ENCODE results near the gene XRCC1.
"Not testable (repeated sequence)": the region's sequence is repeated elsewhere in the genome, so short reads cannot be mapped to it uniquely, and the experiment has no call there.

XRCC1 gene

DNA sequence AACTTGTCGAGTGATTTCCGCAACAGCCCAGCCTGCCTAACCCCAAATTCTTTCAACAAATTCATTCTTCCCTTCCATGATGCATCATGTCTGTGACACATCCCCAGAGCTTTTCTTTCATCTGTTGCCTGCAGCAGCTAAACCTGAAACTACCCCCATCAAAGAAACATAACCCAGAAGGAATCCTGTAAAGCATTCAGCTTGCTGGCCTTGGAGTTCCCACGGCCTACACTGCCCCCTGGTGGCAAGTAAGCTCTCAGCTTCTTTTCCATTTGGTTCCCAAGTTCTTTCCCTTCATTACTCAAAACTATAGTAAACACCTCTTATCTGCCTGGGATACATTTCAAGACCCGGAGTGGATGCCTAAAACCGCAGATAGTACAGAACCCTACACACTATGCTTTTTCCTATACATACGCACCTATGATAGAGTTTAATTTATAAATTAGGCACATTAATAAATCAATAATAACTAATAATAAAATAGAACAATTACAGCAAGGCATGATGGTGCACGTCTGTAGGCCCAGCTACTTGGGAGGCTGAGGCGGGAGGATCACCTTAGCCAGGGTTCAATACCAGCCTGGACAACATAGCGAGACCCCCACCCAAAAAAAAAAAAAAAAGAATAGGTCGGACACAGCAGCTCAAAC is 55.8 kb downstream of the XRCC1 start:
- peak; percentile 76 for DNase-seq (ENCODE audit: low read depth)

GRCh38 chr19:43518051-43518450 is 57.3 kb downstream of the XRCC1 start:
- no peak for DNase-seq (ENCODE audit: low read depth)

GRCh38 chr19:43512399-43512798 is 62.9 kb downstream of the XRCC1 start:
- DNase-seq (ENCODE audit: low read depth) = not testable (repeated sequence)

DNA sequence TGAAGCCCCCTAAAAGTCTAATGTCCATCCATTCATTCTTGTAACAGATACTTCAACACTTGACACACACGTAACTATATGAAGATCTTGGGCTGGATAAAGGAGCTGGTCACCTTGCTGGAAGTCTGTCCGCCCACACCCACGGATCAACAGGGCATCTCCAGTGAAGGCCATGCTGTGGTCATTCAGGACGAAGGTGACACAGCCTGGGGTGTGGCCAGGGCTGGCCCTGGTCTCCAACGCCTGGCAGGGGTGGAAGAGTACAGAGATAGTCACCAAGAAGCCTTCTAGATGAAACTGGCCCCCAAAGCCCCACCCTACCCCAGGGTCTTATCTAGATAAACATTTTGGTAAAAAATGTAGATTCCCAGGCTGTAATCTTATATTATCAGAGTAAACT is 64.0 kb downstream of the XRCC1 start:
- DNase-seq (ENCODE audit: low read depth) = no peak

- DNase-seq (ENCODE audit: low read depth) = no peak
Measured at GRCh38 chr19:43510713-43511112, 64.6 kb downstream of the XRCC1 start.

GRCh38 chr19:43507880-43508279 is 67.4 kb downstream of the XRCC1 start:
- DNase-seq (ENCODE audit: low read depth) = no peak

DNA sequence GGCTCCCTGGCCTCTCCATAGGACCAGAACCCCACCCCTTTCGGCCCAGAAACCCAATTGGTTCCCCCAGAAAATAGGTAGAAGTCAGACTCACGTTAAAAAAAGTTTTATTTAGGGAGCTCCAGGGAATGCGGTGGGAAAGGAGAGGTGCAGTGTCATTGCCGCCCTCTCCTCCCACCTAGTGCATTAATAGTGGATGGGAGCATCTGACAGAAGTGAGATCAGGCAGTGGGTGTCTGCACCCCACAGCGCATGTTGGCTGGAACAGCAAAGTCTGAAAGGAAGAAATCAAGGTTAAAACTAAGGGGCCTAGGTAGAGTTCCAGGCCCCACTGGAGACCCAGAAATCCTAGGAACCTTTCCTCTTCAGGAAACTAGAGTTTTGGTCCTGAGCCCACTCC is 68.7 kb downstream of the XRCC1 start:
- DNase-seq (ENCODE audit: low read depth) = no peak

- DNase-seq (ENCODE audit: low read depth) = no peak
Measured at GRCh38 chr19:43505941-43506340, 69.4 kb downstream of the XRCC1 start.

DNA sequence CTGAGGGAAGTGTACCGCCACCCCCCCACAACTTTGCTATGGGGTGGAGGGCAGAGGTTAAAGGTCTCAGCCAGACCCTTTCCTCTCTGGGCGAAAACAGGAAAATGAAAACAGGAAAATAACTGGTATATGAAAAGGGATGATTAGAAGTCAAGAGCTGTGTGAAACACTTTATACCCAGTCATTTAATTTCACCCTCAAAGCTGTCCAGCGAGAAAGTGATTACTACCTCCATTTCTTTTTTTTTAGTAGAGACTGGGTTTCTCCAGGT is 70.2 kb downstream of the XRCC1 start:
- DNase-seq (ENCODE audit: low read depth) = no peak

DNA sequence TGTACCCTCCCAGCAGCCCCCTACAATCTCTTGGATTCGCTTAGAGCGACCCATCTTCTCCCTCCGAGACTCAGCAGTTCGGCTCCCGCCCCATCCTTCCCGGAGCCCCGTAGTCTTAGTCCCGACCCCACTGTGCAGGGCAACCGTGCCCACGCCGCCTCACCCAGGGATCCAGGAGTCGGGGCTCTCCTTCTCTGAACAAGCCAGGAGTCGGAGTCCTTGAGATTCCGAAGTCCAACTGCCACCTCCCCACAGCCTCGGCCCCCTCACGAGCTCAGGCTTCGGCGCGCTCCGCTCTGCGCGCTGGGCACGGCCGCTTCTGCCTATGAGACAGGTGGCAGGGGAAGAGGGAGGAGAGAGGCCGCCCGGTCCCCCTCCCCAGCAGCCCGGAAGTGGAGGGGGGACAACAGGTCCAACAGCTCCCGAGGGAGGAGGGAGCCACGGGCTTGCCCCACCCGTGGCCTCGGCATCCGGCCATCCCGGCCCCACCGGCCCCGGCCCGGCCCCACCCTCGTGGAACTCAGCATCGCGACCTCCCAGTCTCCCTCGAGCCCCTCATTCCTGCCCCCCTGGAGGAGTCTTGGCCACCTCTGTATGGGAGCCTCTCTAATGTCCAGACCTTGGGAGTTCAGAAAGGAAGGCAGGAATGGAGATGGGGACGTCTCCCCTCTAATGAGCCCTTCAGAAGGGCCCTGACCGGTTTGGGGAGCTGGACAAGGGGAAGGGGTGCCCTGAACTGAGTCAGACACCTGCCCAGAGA is 70.7 kb downstream of the XRCC1 start, which contains the start of gene PHLDB3:
Gene PHLDB3, minus strand, starts transcription at position 321 of the 760 bp plus-strand sequence. CDS start 628 bp downstream, outside the sequence.
- peak; percentile 42 for DNase-seq (ENCODE audit: low read depth)

DNA sequence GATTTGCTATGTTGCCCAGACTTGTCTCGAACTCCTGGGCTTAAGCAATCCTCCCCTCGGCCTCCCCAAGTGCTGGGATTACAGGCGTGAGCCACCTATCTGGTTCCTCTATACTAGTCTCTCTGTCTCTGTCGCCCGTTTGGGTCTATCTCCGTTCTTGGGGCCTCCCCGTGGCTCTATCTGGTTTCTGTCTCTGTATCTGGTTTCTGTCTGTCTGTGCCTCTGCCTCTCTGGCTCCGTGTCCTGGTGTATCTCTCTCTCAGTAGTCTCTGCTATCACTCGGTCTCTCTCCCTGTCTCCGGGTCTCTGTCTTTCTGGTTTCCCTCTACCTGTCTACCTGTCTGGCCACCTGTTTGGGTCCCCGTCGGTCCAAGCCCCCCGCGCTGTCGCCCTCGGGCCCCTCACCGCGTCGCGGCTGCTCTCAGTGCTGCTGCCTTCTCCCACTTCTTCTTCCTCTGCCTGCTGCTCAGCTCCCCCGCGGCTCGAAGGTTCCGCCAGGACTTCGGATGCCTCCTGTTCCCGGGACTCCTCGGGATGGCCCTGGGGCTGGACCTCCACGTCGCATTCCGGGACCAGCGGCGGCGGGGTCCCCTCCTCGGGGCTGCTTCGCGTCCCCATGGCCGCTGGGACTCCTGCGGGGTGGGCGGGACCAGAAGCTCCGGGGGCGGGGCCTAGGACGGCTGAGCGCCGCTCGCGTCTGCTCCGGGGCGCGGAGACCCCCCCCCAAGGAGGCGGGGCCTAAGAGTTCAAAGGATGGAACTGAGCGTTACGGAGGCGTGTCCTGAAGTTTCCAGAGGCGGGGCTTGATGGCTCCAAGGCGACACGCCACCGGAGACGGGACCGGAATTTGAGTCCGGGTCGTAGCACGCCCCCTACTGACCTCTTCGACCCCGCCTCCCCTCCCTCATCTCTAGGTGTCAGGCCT is 71.6 kb downstream of the XRCC1 start:
- peak; percentile 100 for DNase-seq (ENCODE audit: low read depth)

DNA sequence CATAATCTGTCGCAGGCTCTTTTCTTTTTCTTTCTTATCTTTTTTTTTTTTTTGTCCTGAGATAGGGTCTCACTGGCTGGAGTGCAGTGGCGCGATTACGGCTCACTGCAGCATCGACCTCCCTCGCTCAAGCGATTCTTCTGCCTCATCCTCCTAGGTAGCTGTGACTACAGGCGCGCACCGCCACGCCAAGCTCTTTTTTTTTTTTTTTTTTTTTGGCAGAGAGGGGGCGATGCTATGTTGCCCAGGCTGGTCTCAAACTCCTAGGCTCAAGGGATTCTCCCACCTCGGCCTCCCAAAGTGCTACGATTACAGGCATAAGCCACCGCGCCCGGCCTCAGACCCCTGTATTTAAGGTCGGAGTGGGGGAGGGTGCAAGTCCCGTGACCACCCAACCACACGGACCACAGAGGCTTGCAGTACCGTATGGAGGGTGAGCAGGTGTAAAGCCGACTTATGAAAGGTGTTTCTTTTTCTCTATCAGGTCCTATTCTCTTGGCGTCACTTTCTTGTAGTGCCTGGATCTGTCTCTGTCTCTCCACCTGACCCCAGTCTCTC is 72.8 kb downstream of the XRCC1 start:
- no peak for DNase-seq (ENCODE audit: low read depth)

DNA sequence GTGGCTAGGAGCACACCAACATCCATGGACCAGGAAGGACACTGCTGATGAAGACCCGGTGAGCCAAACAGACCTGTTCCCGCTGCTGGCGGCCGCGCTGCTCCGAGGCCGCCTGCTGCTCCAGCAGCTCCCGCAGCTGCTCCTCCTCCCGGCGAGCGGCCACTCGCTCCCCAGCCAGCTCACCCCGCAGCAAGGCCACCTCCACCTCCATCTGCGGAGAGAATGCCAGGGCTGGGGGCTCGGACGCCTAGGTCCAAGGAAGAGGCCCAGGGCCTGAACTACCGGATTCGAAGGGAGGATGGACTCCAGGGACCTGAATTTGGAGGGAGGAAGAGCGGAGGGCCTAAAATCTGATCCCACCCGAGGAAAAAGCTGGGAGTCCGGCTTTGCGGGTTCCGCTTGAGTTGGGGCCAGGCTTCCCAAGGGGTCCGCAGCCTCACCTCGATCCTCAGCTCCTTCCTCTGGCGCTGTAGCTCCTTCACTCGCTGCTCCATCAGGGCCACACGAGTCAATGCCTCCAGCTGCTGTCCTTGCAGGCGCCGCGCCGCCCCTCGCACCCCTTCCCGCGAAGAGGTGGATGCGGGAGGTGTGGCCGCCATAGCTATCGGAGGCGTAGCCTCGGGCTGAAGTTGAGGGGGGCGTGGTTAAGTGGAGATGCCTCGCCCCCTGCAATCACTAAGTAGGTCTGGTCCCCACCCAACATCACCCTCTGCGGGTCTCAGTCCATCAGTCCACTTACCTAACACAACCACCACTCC is 73.5 kb downstream of the XRCC1 start:
- DNase-seq (ENCODE audit: low read depth) = no peak

DNA sequence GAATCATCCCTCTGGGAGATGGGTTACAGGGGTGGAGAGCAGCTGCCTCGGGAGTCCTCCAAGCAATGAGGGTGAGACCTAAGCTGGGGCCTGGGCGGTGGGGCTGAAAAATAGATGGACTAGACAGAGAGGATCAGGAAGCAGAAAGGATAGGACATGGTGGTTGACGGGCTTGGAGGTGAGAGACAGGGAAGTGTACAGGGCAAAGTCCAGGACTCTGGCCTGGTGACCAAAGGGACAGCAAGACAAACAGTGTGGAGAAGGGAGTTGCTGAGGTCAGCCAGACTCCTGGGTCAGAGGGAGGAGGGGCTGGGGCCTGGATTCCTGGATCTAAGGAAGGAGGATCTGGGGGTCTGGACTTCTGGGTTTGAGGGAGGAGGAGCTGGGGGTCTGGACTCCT is 76.3 kb downstream of the XRCC1 start:
- no peak for DNase-seq (ENCODE audit: low read depth)

GRCh38 chr19:43498233-43498842 is 77.0 kb downstream of the XRCC1 start:
- DNase-seq (ENCODE audit: low read depth) = no peak

GRCh38 chr19:43496960-43497359 is 78.4 kb downstream of the XRCC1 start:
- no peak for DNase-seq (ENCODE audit: low read depth)

DNA sequence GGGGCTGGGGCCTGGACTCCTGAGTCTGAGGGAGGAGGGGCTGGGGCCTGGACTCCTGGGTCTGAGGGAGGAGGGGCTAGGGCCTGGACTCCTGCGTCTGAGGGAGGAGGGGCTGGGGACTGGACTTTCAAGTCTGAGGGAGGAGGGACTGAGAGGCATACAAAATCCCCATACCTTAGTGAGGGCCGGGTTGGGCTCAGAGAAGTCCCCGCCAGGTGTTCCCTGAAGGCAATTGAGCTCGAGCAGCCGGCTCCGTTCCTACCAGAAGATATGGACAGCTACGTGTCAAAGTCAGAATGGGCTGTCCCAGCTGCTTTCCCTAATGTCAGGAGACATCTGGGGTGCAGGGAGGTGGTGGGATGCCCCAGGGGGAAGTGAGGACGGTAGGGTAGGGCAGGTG is 80.2 kb downstream of the XRCC1 start:
- DNase-seq (ENCODE audit: low read depth) = no peak

Data from activated T-cell treated with anti-CD3 and anti-CD28 coated beads for 1 hour (primary cell).